Measurements from ENCODE around the gene S100A3. TPM values are rescaled to one million over a fixed set of nuclear protein-coding genes. Genes with fewer than 3 reads are reported as not detected.
A peak's percentile ranks its signal among the peaks of the same experiment; 100 is the strongest.

S100A3 gene
- total and polyA plus RNA-seq, 2 of the 8 experiments (the other 6 are each of a cell fraction or from before 2014, with no cell fraction given): 0.26 to 0.47 TPM

DNA sequence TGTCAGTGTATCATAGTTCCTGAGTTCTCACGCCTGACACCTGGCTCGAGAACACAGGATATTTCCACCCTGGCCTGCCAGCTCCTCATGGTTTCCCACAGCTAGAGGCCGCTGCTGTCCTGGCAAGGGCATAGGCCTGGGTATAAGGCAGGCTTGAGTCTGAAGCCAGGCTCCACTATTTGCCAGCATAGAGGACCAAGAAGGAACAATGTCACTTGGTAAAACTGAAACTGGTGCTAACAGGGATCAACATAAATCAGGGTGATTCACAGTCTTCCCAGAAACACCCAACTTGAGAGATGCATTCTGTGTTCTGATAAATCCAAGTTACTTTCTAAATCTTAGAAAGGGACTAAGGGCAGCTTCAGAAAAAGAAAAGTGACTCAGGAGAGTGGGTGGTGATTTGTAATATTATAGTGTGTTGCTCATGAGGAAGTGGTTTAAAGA is 23.5 kb upstream of the S100A3 start (continued):
- TF ChIP-seq, protein P1, sequence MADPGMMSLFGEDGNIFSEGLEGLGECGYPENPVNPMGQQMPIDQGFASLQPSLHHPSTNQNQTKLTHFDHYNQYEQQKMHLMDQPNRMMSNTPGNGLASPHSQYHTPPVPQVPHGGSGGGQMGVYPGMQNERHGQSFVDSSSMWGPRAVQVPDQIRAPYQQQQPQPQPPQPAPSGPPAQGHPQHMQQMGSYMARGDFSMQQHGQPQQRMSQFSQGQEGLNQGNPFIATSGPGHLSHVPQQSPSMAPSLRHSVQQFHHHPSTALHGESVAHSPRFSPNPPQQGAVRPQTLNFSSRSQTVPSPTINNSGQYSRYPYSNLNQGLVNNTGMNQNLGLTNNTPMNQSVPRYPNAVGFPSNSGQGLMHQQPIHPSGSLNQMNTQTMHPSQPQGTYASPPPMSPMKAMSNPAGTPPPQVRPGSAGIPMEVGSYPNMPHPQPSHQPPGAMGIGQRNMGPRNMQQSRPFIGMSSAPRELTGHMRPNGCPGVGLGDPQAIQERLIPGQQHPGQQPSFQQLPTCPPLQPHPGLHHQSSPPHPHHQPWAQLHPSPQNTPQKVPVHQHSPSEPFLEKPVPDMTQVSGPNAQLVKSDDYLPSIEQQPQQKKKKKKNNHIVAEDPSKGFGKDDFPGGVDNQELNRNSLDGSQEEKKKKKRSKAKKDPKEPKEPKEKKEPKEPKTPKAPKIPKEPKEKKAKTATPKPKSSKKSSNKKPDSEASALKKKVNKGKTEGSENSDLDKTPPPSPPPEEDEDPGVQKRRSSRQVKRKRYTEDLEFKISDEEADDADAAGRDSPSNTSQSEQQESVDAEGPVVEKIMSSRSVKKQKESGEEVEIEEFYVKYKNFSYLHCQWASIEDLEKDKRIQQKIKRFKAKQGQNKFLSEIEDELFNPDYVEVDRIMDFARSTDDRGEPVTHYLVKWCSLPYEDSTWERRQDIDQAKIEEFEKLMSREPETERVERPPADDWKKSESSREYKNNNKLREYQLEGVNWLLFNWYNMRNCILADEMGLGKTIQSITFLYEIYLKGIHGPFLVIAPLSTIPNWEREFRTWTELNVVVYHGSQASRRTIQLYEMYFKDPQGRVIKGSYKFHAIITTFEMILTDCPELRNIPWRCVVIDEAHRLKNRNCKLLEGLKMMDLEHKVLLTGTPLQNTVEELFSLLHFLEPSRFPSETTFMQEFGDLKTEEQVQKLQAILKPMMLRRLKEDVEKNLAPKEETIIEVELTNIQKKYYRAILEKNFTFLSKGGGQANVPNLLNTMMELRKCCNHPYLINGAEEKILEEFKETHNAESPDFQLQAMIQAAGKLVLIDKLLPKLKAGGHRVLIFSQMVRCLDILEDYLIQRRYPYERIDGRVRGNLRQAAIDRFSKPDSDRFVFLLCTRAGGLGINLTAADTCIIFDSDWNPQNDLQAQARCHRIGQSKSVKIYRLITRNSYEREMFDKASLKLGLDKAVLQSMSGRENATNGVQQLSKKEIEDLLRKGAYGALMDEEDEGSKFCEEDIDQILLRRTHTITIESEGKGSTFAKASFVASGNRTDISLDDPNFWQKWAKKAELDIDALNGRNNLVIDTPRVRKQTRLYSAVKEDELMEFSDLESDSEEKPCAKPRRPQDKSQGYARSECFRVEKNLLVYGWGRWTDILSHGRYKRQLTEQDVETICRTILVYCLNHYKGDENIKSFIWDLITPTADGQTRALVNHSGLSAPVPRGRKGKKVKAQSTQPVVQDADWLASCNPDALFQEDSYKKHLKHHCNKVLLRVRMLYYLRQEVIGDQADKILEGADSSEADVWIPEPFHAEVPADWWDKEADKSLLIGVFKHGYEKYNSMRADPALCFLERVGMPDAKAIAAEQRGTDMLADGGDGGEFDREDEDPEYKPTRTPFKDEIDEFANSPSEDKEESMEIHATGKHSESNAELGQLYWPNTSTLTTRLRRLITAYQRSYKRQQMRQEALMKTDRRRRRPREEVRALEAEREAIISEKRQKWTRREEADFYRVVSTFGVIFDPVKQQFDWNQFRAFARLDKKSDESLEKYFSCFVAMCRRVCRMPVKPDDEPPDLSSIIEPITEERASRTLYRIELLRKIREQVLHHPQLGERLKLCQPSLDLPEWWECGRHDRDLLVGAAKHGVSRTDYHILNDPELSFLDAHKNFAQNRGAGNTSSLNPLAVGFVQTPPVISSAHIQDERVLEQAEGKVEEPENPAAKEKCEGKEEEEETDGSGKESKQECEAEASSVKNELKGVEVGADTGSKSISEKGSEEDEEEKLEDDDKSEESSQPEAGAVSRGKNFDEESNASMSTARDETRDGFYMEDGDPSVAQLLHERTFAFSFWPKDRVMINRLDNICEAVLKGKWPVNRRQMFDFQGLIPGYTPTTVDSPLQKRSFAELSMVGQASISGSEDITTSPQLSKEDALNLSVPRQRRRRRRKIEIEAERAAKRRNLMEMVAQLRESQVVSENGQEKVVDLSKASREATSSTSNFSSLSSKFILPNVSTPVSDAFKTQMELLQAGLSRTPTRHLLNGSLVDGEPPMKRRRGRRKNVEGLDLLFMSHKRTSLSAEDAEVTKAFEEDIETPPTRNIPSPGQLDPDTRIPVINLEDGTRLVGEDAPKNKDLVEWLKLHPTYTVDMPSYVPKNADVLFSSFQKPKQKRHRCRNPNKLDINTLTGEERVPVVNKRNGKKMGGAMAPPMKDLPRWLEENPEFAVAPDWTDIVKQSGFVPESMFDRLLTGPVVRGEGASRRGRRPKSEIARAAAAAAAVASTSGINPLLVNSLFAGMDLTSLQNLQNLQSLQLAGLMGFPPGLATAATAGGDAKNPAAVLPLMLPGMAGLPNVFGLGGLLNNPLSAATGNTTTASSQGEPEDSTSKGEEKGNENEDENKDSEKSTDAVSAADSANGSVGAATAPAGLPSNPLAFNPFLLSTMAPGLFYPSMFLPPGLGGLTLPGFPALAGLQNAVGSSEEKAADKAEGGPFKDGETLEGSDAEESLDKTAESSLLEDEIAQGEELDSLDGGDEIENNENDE (IDR thresholded peaks at IDR 0.05; ENCODE audit: insufficient replicate concordance, low read length): no peak
- TF ChIP-seq TAF7 (optimal IDR thresholded peaks at IDR 0.05; ENCODE audit: borderline replicate concordance, low read depth, low read length) (no peak), EGR1 (IDR thresholded peaks at IDR 0.05; ENCODE audit: borderline replicate concordance, low read depth, low read length) (no peak), FOSL1 (IDR thresholded peaks at IDR 0.05; ENCODE audit: insufficient read depth, low read depth, low read length) (no peak)
- TF ChIP-seq, protein P2, sequence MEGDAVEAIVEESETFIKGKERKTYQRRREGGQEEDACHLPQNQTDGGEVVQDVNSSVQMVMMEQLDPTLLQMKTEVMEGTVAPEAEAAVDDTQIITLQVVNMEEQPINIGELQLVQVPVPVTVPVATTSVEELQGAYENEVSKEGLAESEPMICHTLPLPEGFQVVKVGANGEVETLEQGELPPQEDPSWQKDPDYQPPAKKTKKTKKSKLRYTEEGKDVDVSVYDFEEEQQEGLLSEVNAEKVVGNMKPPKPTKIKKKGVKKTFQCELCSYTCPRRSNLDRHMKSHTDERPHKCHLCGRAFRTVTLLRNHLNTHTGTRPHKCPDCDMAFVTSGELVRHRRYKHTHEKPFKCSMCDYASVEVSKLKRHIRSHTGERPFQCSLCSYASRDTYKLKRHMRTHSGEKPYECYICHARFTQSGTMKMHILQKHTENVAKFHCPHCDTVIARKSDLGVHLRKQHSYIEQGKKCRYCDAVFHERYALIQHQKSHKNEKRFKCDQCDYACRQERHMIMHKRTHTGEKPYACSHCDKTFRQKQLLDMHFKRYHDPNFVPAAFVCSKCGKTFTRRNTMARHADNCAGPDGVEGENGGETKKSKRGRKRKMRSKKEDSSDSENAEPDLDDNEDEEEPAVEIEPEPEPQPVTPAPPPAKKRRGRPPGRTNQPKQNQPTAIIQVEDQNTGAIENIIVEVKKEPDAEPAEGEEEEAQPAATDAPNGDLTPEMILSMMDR (IDR thresholded peaks at IDR 0.05; ENCODE audit: control extremely low read depth in 1 of 3, insufficient read depth in 1 of 3, low read depth in 1 of 3, low read length in 3 of 3): peak; percentile 91 to 95 (median 92)

Data from H1 (cell line).